ENCODE results near the gene RAB39A.

Gene RAB39A

DNA sequence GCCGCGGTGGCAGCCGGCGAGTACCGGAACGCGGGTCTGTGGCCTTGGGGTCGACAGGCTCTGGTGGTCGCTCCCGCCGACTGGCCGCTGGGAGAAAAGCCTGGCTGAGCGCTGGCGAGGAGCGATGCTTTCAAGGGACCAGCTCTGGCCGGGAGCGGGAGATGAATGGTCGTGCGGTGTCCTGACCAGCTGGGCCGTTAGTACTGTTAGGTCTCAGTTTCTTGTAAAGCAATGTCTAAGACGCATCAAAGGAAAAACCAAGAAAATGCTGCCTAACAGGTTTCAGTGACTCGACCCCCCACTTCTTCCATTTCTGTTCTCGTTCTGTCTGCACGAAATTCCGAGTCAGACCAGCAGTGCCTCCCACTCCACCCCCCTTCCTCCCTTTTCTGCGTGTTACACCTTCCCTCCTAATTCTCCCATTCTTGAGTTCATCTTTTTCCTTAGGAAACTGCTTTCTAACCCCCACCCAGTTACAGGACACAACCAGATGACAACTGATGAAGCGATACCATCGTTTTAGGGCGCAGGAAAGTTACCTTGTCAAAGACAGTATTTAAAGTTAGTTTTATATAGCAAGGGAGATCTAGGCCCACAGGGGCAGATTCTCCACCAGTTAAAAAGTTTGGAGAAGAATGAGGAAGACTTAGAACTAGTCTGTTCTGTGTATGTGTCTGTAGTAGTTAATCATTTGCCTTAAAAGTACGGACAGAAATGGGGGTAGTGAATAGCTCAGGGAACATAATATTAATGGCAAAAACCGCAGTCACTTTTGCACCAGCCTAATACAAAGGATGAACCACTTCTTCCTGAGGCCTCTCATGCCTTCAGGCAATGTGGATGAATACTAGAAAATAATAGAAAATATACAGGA lies 81.5 kb downstream of the RAB39A start:
- Histone ChIP-seq H2AFZ (ENCODE audit: low read length) (peak overlapping the region; percentile 98), H2AK5ac (ENCODE audit: low read depth, low read length) (peak overlapping the region; percentile 46), H3K4me2 (ENCODE audit: insufficient read depth, low read length, poor library complexity, severe bottlenecking) (peak overlapping the region; percentile 74), H3K14ac (ENCODE audit: low read length) (peak overlapping the region; percentile 57), H3K79me1 (ENCODE audit: low read depth, low read length) (peaks cover 1% of the 10 kb centered on the region), H2BK5ac (ENCODE audit: low read length) (peak overlapping the region; percentile 97), H3K18ac (ENCODE audit: low read length) (peak overlapping the region; percentile 99), H4K91ac (ENCODE audit: low read depth, low read length, poor library complexity) (peak overlapping the region; percentile 76), H2BK120ac (ENCODE audit: low read depth, low read length) (peak overlapping the region; percentile 65), H2BK12ac (ENCODE audit: low read length) (no peak overlapping the region), H3K4ac (ENCODE audit: low read length) (no peak overlapping the region), H3K36me3 (replicated peaks in 1 of 2; ENCODE audit: control insufficient read depth in 2 of 2, insufficient read depth in 2 of 2, low read length in 2 of 2) (peaks cover 0 to 10% of the 10 kb centered on the region in 2 donors), H3K9ac (ENCODE audit: low read depth, low read length, poor library complexity) (peak overlapping the region; percentile 99), H3K9me3 (replicated peaks in 1 of 2; ENCODE audit: control insufficient read depth in 2 of 2, insufficient read depth in 1 of 2, low read depth in 1 of 2, low read length in 2 of 2) (no peaks in the 10 kb centered on the region), H4K8ac (ENCODE audit: low read depth, low read length) (peak overlapping the region; percentile 68), H3K27ac (replicated peaks; ENCODE audit: low read length) (peak overlapping the region; percentile 86), H3K27me3 (ENCODE audit: control insufficient read depth in 3 of 3, insufficient read depth in 3 of 3, low read depth in 1 of 3, low read length in 3 of 3) (no peaks in the 10 kb centered on the region), H2BK15ac (ENCODE audit: low read length) (peak overlapping the region; percentile 82), H3K4me3 (ENCODE audit: low read length in 2 of 2) (peak overlapping the region; percentile 90 to 91), H3K4me1 (ENCODE audit: control insufficient read depth in 2 of 2, insufficient read depth in 1 of 2, low read depth in 1 of 2, low read length in 2 of 2) (peaks cover 0 to 14% of the 10 kb centered on the region in 2 donors), H3K23ac (ENCODE audit: low read depth, low read length, poor library complexity) (peak overlapping the region; percentile 93)
- WGBS, 2 donors (ENCODE audit: extremely low coverage in 2 of 2, insufficient read length in 2 of 2, insufficient replicate concordance in 1 of 2), result no CpG with 5 or more reads among the region's 31 CpGs
- DNase-seq (ENCODE audit: low spot score), result no peak

DNA sequence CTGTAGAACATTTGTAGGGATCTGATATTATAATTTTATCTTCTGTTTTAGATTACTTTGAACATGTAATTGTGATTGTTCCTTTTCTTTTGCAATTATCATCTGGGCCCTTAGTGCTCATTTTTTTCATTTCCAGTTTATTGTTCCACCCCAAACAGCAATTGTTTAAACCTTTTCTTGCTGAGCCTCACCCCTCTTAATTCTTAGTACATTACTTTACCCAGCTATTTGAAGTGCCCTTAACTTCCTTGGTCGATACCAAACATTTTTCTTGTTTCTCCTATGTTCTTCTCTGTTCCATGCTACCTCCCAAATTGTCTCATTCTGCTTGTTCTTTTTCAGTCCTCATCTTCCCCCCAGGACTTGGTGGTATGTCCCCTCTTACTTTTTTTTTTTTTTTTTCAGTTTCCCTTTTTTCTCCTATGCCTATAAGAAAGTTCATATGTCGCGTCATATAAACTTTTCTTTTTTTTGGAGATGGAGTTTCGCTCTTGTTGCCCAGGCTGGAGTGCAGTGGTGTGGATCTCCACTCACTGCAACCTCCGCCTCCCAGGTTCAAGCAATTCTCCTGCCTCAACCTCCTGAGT lies 84.0 kb downstream of the RAB39A start:
- Histone ChIP-seq H3K14ac (ENCODE audit: low read length) (no peak overlapping the region), H4K8ac (ENCODE audit: low read depth, low read length) (no peak overlapping the region), H3K27me3 (ENCODE audit: control insufficient read depth in 3 of 3, insufficient read depth in 3 of 3, low read depth in 1 of 3, low read length in 3 of 3) (no peaks in the 10 kb centered on the region), H3K4me2 (ENCODE audit: insufficient read depth, low read length, poor library complexity, severe bottlenecking) (no peak overlapping the region), H3K4me3 (ENCODE audit: low read length in 2 of 2) (no peak overlapping the region), H2AK5ac (ENCODE audit: low read depth, low read length) (no peak overlapping the region), H3K27ac (replicated peaks; ENCODE audit: low read length) (no peak overlapping the region), H3K36me3 (replicated peaks in 1 of 2; ENCODE audit: control insufficient read depth in 2 of 2, insufficient read depth in 2 of 2, low read length in 2 of 2) (peaks cover 0 to 23% of the 10 kb centered on the region in 2 donors), H4K91ac (ENCODE audit: low read depth, low read length, poor library complexity) (no peak overlapping the region), H2BK12ac (ENCODE audit: low read length) (no peak overlapping the region), H3K79me1 (ENCODE audit: low read depth, low read length) (peaks cover 1% of the 10 kb centered on the region), H3K18ac (ENCODE audit: low read length) (no peak overlapping the region), H3K4ac (ENCODE audit: low read length) (no peak overlapping the region), H3K9ac (ENCODE audit: low read depth, low read length, poor library complexity) (no peak overlapping the region), H3K23ac (ENCODE audit: low read depth, low read length, poor library complexity) (no peak overlapping the region), H2BK120ac (ENCODE audit: low read depth, low read length) (no peak overlapping the region), H2AFZ (ENCODE audit: low read length) (no peak overlapping the region), H2BK5ac (ENCODE audit: low read length) (no peak overlapping the region), H3K4me1 (ENCODE audit: control insufficient read depth in 2 of 2, insufficient read depth in 1 of 2, low read depth in 1 of 2, low read length in 2 of 2) (peaks cover 0 to 14% of the 10 kb centered on the region in 2 donors), H2BK15ac (ENCODE audit: low read length) (no peak overlapping the region), H3K9me3 (replicated peaks in 1 of 2; ENCODE audit: control insufficient read depth in 2 of 2, insufficient read depth in 1 of 2, low read depth in 1 of 2, low read length in 2 of 2) (no peaks in the 10 kb centered on the region)
- DNase-seq (ENCODE audit: low spot score), result no peak
- WGBS, 2 donors (ENCODE audit: extremely low coverage in 2 of 2, insufficient read length in 2 of 2, insufficient replicate concordance in 1 of 2), result no CpG with 5 or more reads among the region's 5 CpGs

All from neuronal stem cell (in vitro differentiated cells).